Measurements from ENCODE around the gene MYBL2. TPM values are rescaled to one million over a fixed set of nuclear protein-coding genes. Genes with fewer than 3 reads are reported as not detected.

The MYBL2 gene
- total RNA-seq, 1 experiment from 2014 or later = 138 TPM

GRCh38 chr20:43751167-43752050, 84.5 kb downstream of the MYBL2 start:
- Histone ChIP-seq H3K27me3 (ENCODE audit: control insufficient read depth, insufficient read depth, low read length) (no peaks in the 10 kb centered on the region), H3K36me3 (ENCODE audit: control insufficient read depth, insufficient read depth, low read length) (no peaks in the 10 kb centered on the region), H3K4me3 (ENCODE audit: low read depth in 2 of 2, low read length in 2 of 2) (no peak overlapping the region), H3K27ac (ENCODE audit: low read length) (no peak overlapping the region), H3K4me1 (ENCODE audit: control insufficient read depth, insufficient read depth, low read length) (peaks cover 3% of the 10 kb centered on the region; the same call in 1 of the 2 replicates), H3K9me3 (ENCODE audit: control insufficient read depth, insufficient read depth, low read depth, low read length) (no peaks in the 10 kb centered on the region)
- ATAC-seq (no peak), DNase-seq (ENCODE audit: low read depth, low spot score) (no peak)
- in situ Hi-C loops (cut with HindIII; ENCODE audit: low pct_unique_long_range_greater_than_20kb, low sequenced_read_pairs) (no loop called here), intact Hi-C loops (cut with micrococcal nuclease; ENCODE audit: unreplicated experiment) (loop anchor here (5.0 to 10.0 kb wide), 2 partner anchors 91 to 163 kb away; partner anchors contain the start of gene TOX2)
- BruUV-seq (replicated peaks) = no TSS peak
- CTCF ChIA-PET = interaction anchor here (1.2 to 2.5 kb wide), 2 partner anchors 89 to 330 kb away, joined by 4 to 14 read pairs; no protein-coding TSS in a partner anchor
- TF ChIP-seq SIN3A (IDR thresholded peaks at IDR 0.05; ENCODE audit: borderline replicate concordance, insufficient read depth, low read depth, low read length) (no peak), REST (IDR thresholded peaks at IDR 0.05; ENCODE audit: insufficient read depth in 1 of 2, low read depth in 2 of 2, low read length in 1 of 2) (no peak), POLR2AphosphoS5 (IDR thresholded peaks at IDR 0.05; ENCODE audit: low read depth, low read length) (no peak), CTCF (IDR thresholded peaks at IDR 0.05) (no peak), TCF7L2 (IDR thresholded peaks at IDR 0.05; ENCODE audit: low read depth, low read length) (no peak)
- POLR2A ChIA-PET = no interaction called here

GRCh38 chr20:43752051-43752360, 85.1 kb downstream of the MYBL2 start:
- DNase-seq (ENCODE audit: low read depth, low spot score) (no peak), ATAC-seq (no peak)
- no peak overlapping the region for H3K27ac ChIP-seq (ENCODE audit: low read length)
- H3K4me3 ChIP-seq (ENCODE audit: low read depth in 2 of 2, low read length in 2 of 2) = no peak overlapping the region
- TF ChIP-seq REST (IDR thresholded peaks at IDR 0.05; ENCODE audit: insufficient read depth in 1 of 2, low read depth in 2 of 2, low read length in 1 of 2) (no peak), POLR2AphosphoS5 (IDR thresholded peaks at IDR 0.05; ENCODE audit: low read depth, low read length) (no peak), CTCF (IDR thresholded peaks at IDR 0.05) (no peak), TCF7L2 (IDR thresholded peaks at IDR 0.05; ENCODE audit: low read depth, low read length) (no peak), SIN3A (IDR thresholded peaks at IDR 0.05; ENCODE audit: borderline replicate concordance, insufficient read depth, low read depth, low read length) (no peak)
- ChIA-PET POLR2A (no interaction called here), CTCF (no interaction called here)
- in situ Hi-C loops (cut with HindIII; ENCODE audit: low pct_unique_long_range_greater_than_20kb, low sequenced_read_pairs) = no loop called here
- H3K9me3 ChIP-seq (ENCODE audit: control insufficient read depth, insufficient read depth, low read depth, low read length) = no peaks in the 10 kb centered on the region
- peaks cover 3% of the 10 kb centered on the region; the same call in 1 of the 2 replicates for H3K4me1 ChIP-seq (ENCODE audit: control insufficient read depth, insufficient read depth, low read length)
- no peaks in the 10 kb centered on the region for H3K27me3 ChIP-seq (ENCODE audit: control insufficient read depth, insufficient read depth, low read length)
- H3K36me3 ChIP-seq (ENCODE audit: control insufficient read depth, insufficient read depth, low read length) = no peaks in the 10 kb centered on the region
- BruUV-seq (replicated peaks) = no TSS peak
- intact Hi-C loops (cut with micrococcal nuclease; ENCODE audit: unreplicated experiment) = loop anchor here (5.0 to 10.0 kb wide), 2 partner anchors 90 to 163 kb away; partner anchors contain the start of gene TOX2
